Activated CD8-positive, alpha-beta T cell treated with anti-CD3 and anti-CD28 coated beads for 36 hours (primary cell): Measurements from ENCODE around the gene NR4A1. TPM values are rescaled to one million over a fixed set of nuclear protein-coding genes. Genes with fewer than 3 reads are reported as not detected.
A peak's percentile ranks its signal among the peaks of the same experiment; 100 is the strongest.

Experiments used
- ATAC-seq: fragments of 200-7000 bp; cut with Tn5 transposase; one replicate; pipeline ENCODE4 v1.10.0; 2021; ENCODE audit warnings: mild to moderate bottlenecking, moderate library complexity
- CTCF ChIA-PET: fragments of 350-600 bp; sonication (Branson Sonifier 250); formaldehyde crosslinking; loops from one replicate; lab custom pipeline; 2021; ENCODE audit warnings: antibody characterized with exemption; lab: Charles Lee
- POLR2A ChIA-PET: fragments of 350-600 bp; sonication (Branson Sonifier 250); formaldehyde crosslinking; loops from one replicate; lab custom pipeline; 2021; ENCODE audit warnings: antibody characterized with exemption; lab: Charles Lee
- DNase-seq: peaks from one replicate; pipeline ENCODE4 v3.0.0-alpha.2; 2020
- H3K27ac Mint-ChIP-seq: one replicate; pipeline ENCODE4 v1.8.0; 2021; ENCODE audit warnings: mild to moderate bottlenecking, mixed read lengths
- H3K27me3 Mint-ChIP-seq: one replicate; pipeline ENCODE4 v1.8.0; 2021; ENCODE audit warnings: mixed read lengths
- H3K36me3 Mint-ChIP-seq: one replicate; pipeline ENCODE4 v1.8.0; 2021; ENCODE audit warnings: low read depth, mixed read lengths
- H3K4me1 Mint-ChIP-seq: one replicate; pipeline ENCODE4 v1.8.0; 2021; ENCODE audit warnings: low read depth, mixed read lengths
- H3K4me3 Mint-ChIP-seq: one replicate; pipeline ENCODE4 v1.8.0; 2021; ENCODE audit warnings: mild to moderate bottlenecking, moderate library complexity, mixed read lengths
- H3K9me3 Mint-ChIP-seq: one replicate; pipeline ENCODE4 v1.8.0; 2021; ENCODE audit warnings: mixed read lengths
- CTCF ChIP-seq: fragments of 200-600 bp; IDR thresholded peaks from one replicate; pipeline ENCODE4 v1.8.0; 2022; ENCODE audit warnings: antibody characterized with exemption, mild to moderate bottlenecking
- intact Hi-C: fragments of 100-400 bp; cut with micrococcal nuclease; formaldehyde crosslinking; loops from one replicate; pipeline ENCODE4 v1.10.0; 2022
- total RNA-seq, 2 experiments: library from RNA; stranded (reverse); gene quantifications; one replicate each; pipeline ENCODE4 v1.2.3, GENCODE V29; 2021

The NR4A1 gene
- total RNA-seq, 2 experiments from 2014 or later = 120 to 128 TPM

GRCh38 chr12:52081263-52081733, 30.1 kb downstream of the NR4A1 start:
- peak; percentile 33 for DNase-seq
- H3K4me3 Mint-ChIP-seq = no peak overlapping the region
- peaks cover 16% of the 10 kb centered on the region for H3K36me3 Mint-ChIP-seq
- ChIA-PET CTCF (interaction anchor here (0.6 to 12.8 kb wide), 10 partner anchors 9 to 218 kb away, joined by 3 to 394 read pairs (median 6); partner anchors contain the start of gene ATG101), POLR2A (interaction anchor here (1.7 to 2.7 kb wide), 4 partner anchors 11 to 56 kb away, joined by 4 to 11 read pairs (median 6); partner anchors contain the start of genes ATG101 and NR4A1)
- H3K27ac Mint-ChIP-seq = no peak overlapping the region
- peak; percentile 55 for ATAC-seq
- intact Hi-C loops = no loop called here
- TF ChIP-seq CTCF = no peak
- no peaks in the 10 kb centered on the region for H3K27me3 Mint-ChIP-seq
- H3K9me3 Mint-ChIP-seq = no peaks in the 10 kb centered on the region
- peaks cover 9% of the 10 kb centered on the region for H3K4me1 Mint-ChIP-seq

- H3K4me1 Mint-ChIP-seq = peaks cover 9% of the 10 kb centered on the region
- intact Hi-C loops = no loop called here
- DNase-seq (no peak), ATAC-seq (no peak)
- peaks cover 9% of the 10 kb centered on the region for H3K36me3 Mint-ChIP-seq
- CTCF ChIA-PET = interaction anchor here (1.0 to 12.8 kb wide), 12 partner anchors 9 to 89 kb away, joined by 3 to 394 read pairs (median 6); partner anchors contain the start of gene ATG101
- no peak for TF ChIP-seq CTCF
- no peak overlapping the region for H3K4me3 Mint-ChIP-seq
- no peak overlapping the region for H3K27ac Mint-ChIP-seq
- H3K27me3 Mint-ChIP-seq = peaks cover 2% of the 10 kb centered on the region
- POLR2A ChIA-PET = interaction anchor here (1.7 to 2.7 kb wide), 3 partner anchors 12 to 57 kb away, joined by 4 to 11 read pairs (median 9); partner anchors contain the start of genes ATG101 and NR4A1
- H3K9me3 Mint-ChIP-seq = no peaks in the 10 kb centered on the region
Observed at GRCh38 chr12:52082026-52082668, 30.9 kb downstream of the NR4A1 start.

GRCh38 chr12:52082669-52082987, 31.4 kb downstream of the NR4A1 start:
- Mint-ChIP-seq H3K4me3 (no peak overlapping the region), H3K4me1 (peaks cover 9% of the 10 kb centered on the region), H3K27ac (no peak overlapping the region), H3K36me3 (peaks cover 7% of the 10 kb centered on the region), H3K27me3 (peaks cover 4% of the 10 kb centered on the region), H3K9me3 (no peaks in the 10 kb centered on the region)
- CTCF ChIA-PET = interaction anchor here (0.6 to 12.8 kb wide), 18 partner anchors 9 to 89 kb away, joined by 3 to 394 read pairs (median 4); partner anchors contain the start of gene ATG101
- DNase-seq (no peak), ATAC-seq (no peak)
- TF ChIP-seq CTCF = no peak
- POLR2A ChIA-PET = interaction anchor here (1.7 to 2.7 kb wide), 3 partner anchors 13 to 57 kb away, joined by 4 to 11 read pairs (median 9); partner anchors contain the start of genes ATG101 and NR4A1
- intact Hi-C loops = no loop called here

- Mint-ChIP-seq H3K36me3 (peaks cover 2% of the 10 kb centered on the region), H3K27ac (no peak overlapping the region), H3K9me3 (no peaks in the 10 kb centered on the region), H3K4me1 (peaks cover 9% of the 10 kb centered on the region), H3K27me3 (peaks cover 8% of the 10 kb centered on the region), H3K4me3 (no peak overlapping the region)
- POLR2A ChIA-PET = interaction anchor here (2.2 to 2.7 kb wide), 2 partner anchors 13 to 58 kb away, joined by 9 to 11 read pairs; partner anchors contain the start of gene ATG101
- CTCF ChIA-PET = interaction anchor here (0.6 to 12.8 kb wide), 18 partner anchors 9 to 90 kb away, joined by 3 to 394 read pairs (median 4); partner anchors contain the start of gene ATG101
- intact Hi-C loops = loop anchor here (1.0 kb wide), 1 partner anchor 58 kb away; no protein-coding TSS in a partner anchor
- peak; percentile 97 for TF ChIP-seq CTCF
- DNase-seq (peak; percentile 73), ATAC-seq (peak; percentile 92)
Observed at GRCh38 chr12:52082988-52083637, 31.9 kb downstream of the NR4A1 start.
